AG09309 (cell line): ENCODE results near the gene ASTN2.

Experiments used
- DNase-seq: peaks from one replicate; pipeline ENCODE4 v3.0.0-alpha.2; 2010; ENCODE audit warnings: low read depth
- H3K4me3 ChIP-seq: 2 replicates; pipeline ENCODE4 v1.5.1; 2011; ENCODE audit warnings: mild to moderate bottlenecking, low read depth, low read length, moderate library complexity; ENCODE audit not compliant: control insufficient read depth
- CTCF ChIP-seq: IDR thresholded peaks from 2 replicates; pipeline ENCODE4 v1.5.1; 2011; ENCODE audit warnings: mild to moderate bottlenecking, low read depth, low read length, inconsistent platforms; ENCODE audit not compliant: insufficient read depth, control insufficient read depth; ENCODE audit errors: missing control alignments

The ASTN2 gene

DNA sequence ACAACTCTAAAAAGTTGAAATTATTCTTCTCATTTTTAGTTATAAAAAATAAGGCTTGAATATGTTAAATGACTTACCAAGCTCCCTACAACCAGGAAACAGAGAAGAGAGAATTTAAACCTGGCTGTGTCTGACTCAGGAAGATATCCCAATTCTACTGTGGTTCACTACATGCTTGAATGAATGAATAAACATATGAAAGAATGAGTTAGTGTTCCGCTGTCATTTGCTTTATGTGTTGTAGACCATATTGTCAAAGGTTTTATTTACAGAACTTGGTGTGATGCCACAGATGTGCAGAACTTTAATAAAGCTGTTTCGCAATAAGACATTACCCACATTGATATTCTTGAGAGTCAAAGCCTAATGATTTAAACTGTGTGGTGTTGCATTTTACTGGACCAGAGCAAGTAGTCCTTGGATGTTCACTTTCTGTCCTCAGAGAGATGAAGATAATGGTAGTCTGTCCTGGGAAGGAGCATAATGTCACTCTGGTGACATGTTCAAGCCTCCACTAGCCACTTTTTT, 414.6 kb downstream of the ASTN2 start:
- DNase-seq = no peak
- no peak overlapping the region for H3K4me3 ChIP-seq
- no peak for TF ChIP-seq CTCF

DNA sequence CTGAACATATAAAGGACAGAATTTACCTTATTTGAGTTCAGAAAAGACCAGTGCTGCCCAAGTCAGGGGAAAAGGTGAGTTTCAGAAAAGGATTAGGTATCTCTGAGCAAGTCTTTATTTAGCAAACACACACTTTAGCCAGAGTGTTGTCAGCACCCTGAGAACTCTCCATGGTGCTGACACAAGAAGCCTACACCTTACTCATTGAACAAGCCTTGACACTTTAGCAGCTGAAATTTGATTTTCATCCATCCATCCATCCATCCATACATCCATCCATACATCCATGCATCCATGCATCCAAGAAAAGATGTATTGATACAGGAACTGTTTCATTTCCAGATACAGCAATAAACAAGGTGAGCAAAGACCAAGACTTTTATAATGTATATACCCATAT, 416.6 kb downstream of the ASTN2 start:
- no peak for DNase-seq
- H3K4me3 ChIP-seq = no peak overlapping the region
- no peak for TF ChIP-seq CTCF

- no peak overlapping the region for H3K4me3 ChIP-seq
- TF ChIP-seq CTCF = no peak
Measured at GRCh38 chr9:116992865-116993264, 422.0 kb downstream of the ASTN2 start.

DNA sequence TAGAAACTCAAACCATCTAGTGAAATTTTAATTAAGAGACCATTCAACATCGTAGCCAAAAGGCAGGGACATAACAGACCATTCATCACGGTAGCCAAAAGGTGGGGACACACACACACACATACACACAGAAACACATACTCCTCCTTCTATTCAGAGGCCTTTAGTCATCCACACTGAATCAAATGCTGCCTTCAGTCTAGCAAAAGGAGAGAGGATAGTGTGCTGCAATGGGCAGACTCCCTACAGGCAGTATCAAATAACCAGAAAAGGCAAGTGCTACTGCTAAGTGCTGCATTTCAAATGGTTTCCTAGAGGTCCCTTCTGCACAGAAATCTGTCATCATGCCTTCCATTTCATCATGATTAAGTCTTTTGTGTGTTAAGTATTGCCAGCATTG, 423.8 kb downstream of the ASTN2 start:
- no peak for TF ChIP-seq CTCF
- no peak overlapping the region for H3K4me3 ChIP-seq

More at GRCh38 chr9:116992865-116993264, 422.0 kb downstream of the ASTN2 start:
- DNase-seq = no peak

DNA sequence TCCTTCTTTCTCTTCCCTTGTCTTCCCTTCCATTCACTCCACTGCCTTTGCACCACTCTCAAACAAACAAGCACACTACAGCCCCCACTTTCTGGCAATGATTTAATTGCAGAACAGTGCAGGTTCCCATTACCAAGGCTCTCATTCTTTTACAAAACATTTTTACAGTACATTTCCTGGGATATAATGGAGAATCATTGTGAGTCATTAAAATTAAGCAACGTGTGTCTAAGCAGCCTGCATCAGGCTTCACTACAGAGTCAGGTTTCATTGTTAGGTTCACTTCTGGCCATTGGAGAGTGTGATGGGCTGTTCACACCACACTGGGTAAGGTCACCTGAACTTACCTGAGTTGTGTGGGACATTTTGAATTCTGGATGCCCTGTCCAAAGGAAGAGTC, 424.3 kb downstream of the ASTN2 start:
- TF ChIP-seq CTCF = no peak
- H3K4me3 ChIP-seq = no peak overlapping the region
- DNase-seq = no peak

More for the DNA sequence above, 423.8 kb downstream of the ASTN2 start:
- DNase-seq = no peak

GRCh38 chr9:116987721-116988485, 427.0 kb downstream of the ASTN2 start:
- no peak for TF ChIP-seq CTCF
- H3K4me3 ChIP-seq = no peak overlapping the region
- DNase-seq = no peak
